Type B pancreatic cell (in vitro differentiated cells): Measurements from ENCODE around the gene TMEM123. TPM values are rescaled to one million over a fixed set of nuclear protein-coding genes. Genes with fewer than 3 reads are reported as not detected.
A peak's percentile ranks its signal among the peaks of the same experiment; 100 is the strongest.

Experiments used
- DNase-seq: peaks from one replicate; pipeline ENCODE4 v3.0.0; 2021; ENCODE audit warnings: mixed read lengths; ENCODE audit not compliant: unreplicated experiment; ENCODE audit errors: extremely low spot score
- H3K27ac Mint-ChIP-seq: 2 replicates; pipeline ENCODE4 v1.8.0; 2021; ENCODE audit warnings: mild to moderate bottlenecking, mixed read lengths
- H3K27me3 Mint-ChIP-seq: 2 replicates; pipeline ENCODE4 v1.8.0; 2021; ENCODE audit warnings: mixed read lengths
- H3K36me3 Mint-ChIP-seq: 2 replicates; pipeline ENCODE4 v1.8.0; 2021; ENCODE audit warnings: mixed read lengths
- H3K4me1 Mint-ChIP-seq: one replicate; pipeline ENCODE4 v1.8.0; 2021; ENCODE audit warnings: mixed read lengths; ENCODE audit not compliant: unreplicated experiment
- H3K4me3 Mint-ChIP-seq: 2 replicates; pipeline ENCODE4 v1.8.0; 2021; ENCODE audit warnings: mild to moderate bottlenecking, mixed read lengths
- H3K9me3 Mint-ChIP-seq: 2 replicates; pipeline ENCODE4 v1.8.0; 2021; ENCODE audit warnings: mixed read lengths
- CTCF ChIP-seq: fragments of 200-600 bp; sonication (generic); conservative IDR thresholded peaks from 2 replicates; pipeline ENCODE4 v1.5.0; 2021; ENCODE audit warnings: antibody characterized with exemption, mild to moderate bottlenecking
- total RNA-seq: library from RNA; stranded (reverse); gene quantifications from 2 replicates; pipeline ENCODE4 v1.2.1, GENCODE V29; 2021; ENCODE audit warnings: low replicate concordance

TMEM123 gene
- total RNA-seq, 1 donor from 2014 or later, result 144 TPM

GRCh38 chr11:102414559-102414958 is 38.0 kb downstream of the TMEM123 start:
- Mint-ChIP-seq H3K27ac (no peak overlapping the region), H3K4me3 (no peak overlapping the region), H3K4me1 (peaks cover 19% of the 10 kb centered on the region), H3K36me3 (peaks cover 40% of the 10 kb centered on the region), H3K27me3 (no peaks in the 10 kb centered on the region), H3K9me3 (peaks cover 24% of the 10 kb centered on the region)
- DNase-seq, result no peak
- TF ChIP-seq CTCF, result no peak

GRCh38 chr11:102413497-102413896 is 39.1 kb downstream of the TMEM123 start:
- peaks cover 16% of the 10 kb centered on the region for H3K4me1 Mint-ChIP-seq
- no peak overlapping the region for H3K4me3 Mint-ChIP-seq
- H3K27me3 Mint-ChIP-seq, result no peaks in the 10 kb centered on the region
- peaks cover 17% of the 10 kb centered on the region for H3K9me3 Mint-ChIP-seq
- peaks cover 34% of the 10 kb centered on the region for H3K36me3 Mint-ChIP-seq
- no peak for DNase-seq
- no peak for TF ChIP-seq CTCF
- H3K27ac Mint-ChIP-seq, result no peak overlapping the region

GRCh38 chr11:102411142-102411541 is 41.4 kb downstream of the TMEM123 start:
- peaks cover 33% of the 10 kb centered on the region for H3K4me1 Mint-ChIP-seq
- H3K4me3 Mint-ChIP-seq, result no peak overlapping the region
- TF ChIP-seq CTCF, result no peak
- H3K36me3 Mint-ChIP-seq, result peaks cover 23% of the 10 kb centered on the region
- H3K27me3 Mint-ChIP-seq, result no peaks in the 10 kb centered on the region
- H3K9me3 Mint-ChIP-seq, result peaks cover 9% of the 10 kb centered on the region
- DNase-seq, result no peak
- H3K27ac Mint-ChIP-seq, result no peak overlapping the region

- Mint-ChIP-seq H3K4me1 (peaks cover 33% of the 10 kb centered on the region), H3K36me3 (peaks cover 28% of the 10 kb centered on the region), H3K27me3 (no peaks in the 10 kb centered on the region), H3K27ac (peak overlapping the region; percentile 85), H3K4me3 (peak overlapping the region; percentile 64), H3K9me3 (peaks cover 9% of the 10 kb centered on the region)
- no peak for TF ChIP-seq CTCF
- no peak for DNase-seq
Observed at GRCh38 chr11:102410382-102410784, 42.2 kb downstream of the TMEM123 start.

GRCh38 chr11:102408339-102408738 is 44.2 kb downstream of the TMEM123 start:
- peaks cover 33% of the 10 kb centered on the region for H3K4me1 Mint-ChIP-seq
- H3K27ac Mint-ChIP-seq, result no peak overlapping the region
- TF ChIP-seq CTCF, result no peak
- DNase-seq, result no peak
- no peaks in the 10 kb centered on the region for H3K27me3 Mint-ChIP-seq
- no peaks in the 10 kb centered on the region for H3K9me3 Mint-ChIP-seq
- H3K36me3 Mint-ChIP-seq, result peaks cover 24% of the 10 kb centered on the region
- no peak overlapping the region for H3K4me3 Mint-ChIP-seq

GRCh38 chr11:102407901-102408300 is 44.7 kb downstream of the TMEM123 start:
- Mint-ChIP-seq H3K36me3 (peaks cover 25% of the 10 kb centered on the region), H3K27ac (peak overlapping the region; percentile 26)
- no peak for TF ChIP-seq CTCF

More at GRCh38 chr11:102407901-102408300, 44.7 kb downstream of the TMEM123 start:
- Mint-ChIP-seq H3K27me3 (no peaks in the 10 kb centered on the region), H3K4me3 (no peak overlapping the region), H3K9me3 (no peaks in the 10 kb centered on the region), H3K4me1 (peaks cover 33% of the 10 kb centered on the region)
- no peak for DNase-seq
